ENCODE results near the gene PEX3.
"Not testable (repeated sequence)": the region's sequence is repeated elsewhere in the genome, so short reads cannot be mapped to it uniquely, and the experiment has no call there.

PEX3 gene

GRCh38 chr6:143507358-143508145, 56.9 kb downstream of the PEX3 start:
- DNase-seq = no peak

- DNase-seq = not testable (repeated sequence)
Measured at GRCh38 chr6:143510326-143510725, 59.7 kb downstream of the PEX3 start.

- peak; percentile 22 to 63 (median 48) for DNase-seq
Measured at GRCh38 chr6:143510991-143511891, 60.6 kb downstream of the PEX3 start, which contains the start of gene FUCA2. TSS of gene FUCA2 (minus strand) at chr6:143511720. CDS start at chr6:143511634, 86 bp downstream.

- peak in 1 of 6 experiments; percentile 4 for DNase-seq
Measured at GRCh38 chr6:143513410-143513809, 62.8 kb downstream of the PEX3 start.

- no peak for DNase-seq
Measured at GRCh38 chr6:143515061-143515760, 64.6 kb downstream of the PEX3 start.

GRCh38 chr6:143515766-143516355, 65.3 kb downstream of the PEX3 start:
- no peak for DNase-seq

- DNase-seq = no peak
Measured at GRCh38 chr6:143516690-143517446, 66.3 kb downstream of the PEX3 start.

GRCh38 chr6:143517447-143517773, 66.8 kb downstream of the PEX3 start:
- DNase-seq = no peak

- DNase-seq = no peak
Measured at GRCh38 chr6:143522039-143522600, 71.5 kb downstream of the PEX3 start.

- DNase-seq = no peak
Measured at GRCh38 chr6:143525356-143525755, 74.8 kb downstream of the PEX3 start.

- DNase-seq = no peak
Measured at GRCh38 chr6:143527677-143528076, 77.1 kb downstream of the PEX3 start.

- peak in 2 of 6 experiments; percentile 11 to 15 for DNase-seq
Measured at GRCh38 chr6:143528164-143528811, 77.7 kb downstream of the PEX3 start.

- no peak for DNase-seq
Measured at GRCh38 chr6:143529095-143529494, 78.5 kb downstream of the PEX3 start.

GRCh38 chr6:143531720-143532499, 81.3 kb downstream of the PEX3 start:
- no peak for DNase-seq

- no peak for DNase-seq
Measured at GRCh38 chr6:143535189-143535614, 84.6 kb downstream of the PEX3 start.

GRCh38 chr6:143536461-143536865, 85.9 kb downstream of the PEX3 start:
- DNase-seq = peak in 4 of 6 experiments; percentile 18 to 52 (median 34)

GRCh38 chr6:143536866-143537691, 86.5 kb downstream of the PEX3 start:
- DNase-seq = peak; percentile 20 to 62 (median 42)

GRCh38 chr6:143538374-143538773, 87.8 kb downstream of the PEX3 start:
- no peak for DNase-seq

GRCh38 chr6:143539106-143539505, 88.5 kb downstream of the PEX3 start:
- peak in 1 of 6 experiments; percentile 9 for DNase-seq

Data from stimulated activated naive CD4-positive, alpha-beta T cell (primary cell).